Mammary epithelial cell (primary cell): Measurements from ENCODE around the gene MYLK.

Experiments used
- EZH2 ChIP-seq: IDR thresholded peaks from 2 replicates; pipeline ENCODE4 v1.6.1; 2012; ENCODE audit warnings: low read length, inconsistent platforms, borderline replicate concordance
- TF ChIP-seq, protein P1 (sequence below), 2 donors: IDR thresholded peaks in 1 of 2; conservative IDR thresholded peaks in 1 of 2; 2 replicates each; pipeline ENCODE4 v1.5.1; 2011 to 2012; ENCODE audit warnings: inconsistent platforms in 2 of 2, low read length in 2 of 2, mild to moderate bottlenecking in 2 of 2, control low read depth in 1 of 2, low read depth in 1 of 2; ENCODE audit not compliant: insufficient read depth in 1 of 2; ENCODE audit errors: extremely low read depth in 1 of 2

DNA sequence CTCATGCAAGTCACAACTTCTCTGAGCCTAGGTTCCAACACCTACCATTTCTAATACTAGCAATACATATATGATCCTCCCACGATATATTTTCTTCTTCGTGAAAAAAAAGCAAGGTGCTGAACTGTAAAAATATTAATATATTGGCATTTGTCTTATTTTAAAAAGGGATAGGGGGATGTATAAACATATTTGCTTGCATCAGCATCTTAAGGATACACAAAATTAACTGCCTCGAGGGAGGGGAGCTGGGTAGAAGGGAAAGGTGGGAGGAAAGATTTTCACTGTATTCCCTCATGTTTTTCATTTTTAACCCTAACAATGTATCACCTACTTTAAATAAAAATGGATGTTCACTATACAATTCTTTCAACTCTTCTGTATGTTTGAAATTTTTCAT lies 300.6 kb downstream of the MYLK start:
- TF ChIP-seq, protein P1, sequence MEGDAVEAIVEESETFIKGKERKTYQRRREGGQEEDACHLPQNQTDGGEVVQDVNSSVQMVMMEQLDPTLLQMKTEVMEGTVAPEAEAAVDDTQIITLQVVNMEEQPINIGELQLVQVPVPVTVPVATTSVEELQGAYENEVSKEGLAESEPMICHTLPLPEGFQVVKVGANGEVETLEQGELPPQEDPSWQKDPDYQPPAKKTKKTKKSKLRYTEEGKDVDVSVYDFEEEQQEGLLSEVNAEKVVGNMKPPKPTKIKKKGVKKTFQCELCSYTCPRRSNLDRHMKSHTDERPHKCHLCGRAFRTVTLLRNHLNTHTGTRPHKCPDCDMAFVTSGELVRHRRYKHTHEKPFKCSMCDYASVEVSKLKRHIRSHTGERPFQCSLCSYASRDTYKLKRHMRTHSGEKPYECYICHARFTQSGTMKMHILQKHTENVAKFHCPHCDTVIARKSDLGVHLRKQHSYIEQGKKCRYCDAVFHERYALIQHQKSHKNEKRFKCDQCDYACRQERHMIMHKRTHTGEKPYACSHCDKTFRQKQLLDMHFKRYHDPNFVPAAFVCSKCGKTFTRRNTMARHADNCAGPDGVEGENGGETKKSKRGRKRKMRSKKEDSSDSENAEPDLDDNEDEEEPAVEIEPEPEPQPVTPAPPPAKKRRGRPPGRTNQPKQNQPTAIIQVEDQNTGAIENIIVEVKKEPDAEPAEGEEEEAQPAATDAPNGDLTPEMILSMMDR (conservative IDR thresholded peaks at IDR 0.05 in 1 of 2, IDR thresholded peaks at IDR 0.05 in 1 of 2; ENCODE audit: extremely low read depth in 1 of 2, insufficient read depth in 1 of 2, low read depth in 1 of 2, low read length in 2 of 2) = no peak
- no peak for TF ChIP-seq EZH2
